HL-60/S4 (cell line): ENCODE measurements around the gene MPEG1.

Source experiments
- in situ Hi-C: fragments of 300-500 bp; cut with MboI; formaldehyde crosslinking; loops from 2 replicates; pipeline ENCODE4 v1.14.3; 2022; ENCODE audit warnings: low sequenced_read_pairs

Gene MPEG1

GRCh38 chr11:59191890-59192289, 20.8 kb downstream of the MPEG1 start:
- in situ Hi-C loops = no loop called here

GRCh38 chr11:59191095-59191494, 21.6 kb downstream of the MPEG1 start:
- in situ Hi-C loops = no loop called here

- in situ Hi-C loops = no loop called here
Measured at GRCh38 chr11:59189986-59190385, 22.7 kb downstream of the MPEG1 start.

GRCh38 chr11:59188954-59189353, 23.8 kb downstream of the MPEG1 start:
- in situ Hi-C loops = no loop called here

- in situ Hi-C loops = no loop called here
Measured at GRCh38 chr11:59187587-59187986, 25.1 kb downstream of the MPEG1 start.

- in situ Hi-C loops = no loop called here
Measured at GRCh38 chr11:59187035-59187434, 25.7 kb downstream of the MPEG1 start.

GRCh38 chr11:59186130-59186594, 26.6 kb downstream of the MPEG1 start:
- in situ Hi-C loops = no loop called here

GRCh38 chr11:59185386-59185945, 27.3 kb downstream of the MPEG1 start:
- in situ Hi-C loops = no loop called here

- in situ Hi-C loops = no loop called here
Measured at GRCh38 chr11:59184691-59185339, 27.9 kb downstream of the MPEG1 start.

GRCh38 chr11:59183771-59184170, 29.0 kb downstream of the MPEG1 start:
- in situ Hi-C loops = no loop called here

- in situ Hi-C loops = no loop called here
Measured at GRCh38 chr11:59182457-59183151, 30.1 kb downstream of the MPEG1 start.

GRCh38 chr11:59181746-59182456, 30.8 kb downstream of the MPEG1 start:
- in situ Hi-C loops = no loop called here

- in situ Hi-C loops = no loop called here
Measured at GRCh38 chr11:59180907-59181306, 31.8 kb downstream of the MPEG1 start.

GRCh38 chr11:59180168-59180776, 32.5 kb downstream of the MPEG1 start:
- in situ Hi-C loops = no loop called here

GRCh38 chr11:59179121-59179520, 33.6 kb downstream of the MPEG1 start:
- in situ Hi-C loops = no loop called here

- in situ Hi-C loops = no loop called here
Measured at GRCh38 chr11:59178402-59178801, 34.3 kb downstream of the MPEG1 start.

- in situ Hi-C loops = no loop called here
Measured at GRCh38 chr11:59176330-59176729, 36.4 kb downstream of the MPEG1 start.

GRCh38 chr11:59175091-59175501, 37.6 kb downstream of the MPEG1 start:
- in situ Hi-C loops = no loop called here

- in situ Hi-C loops = no loop called here
Measured at GRCh38 chr11:59174664-59175033, 38.1 kb downstream of the MPEG1 start.

GRCh38 chr11:59173964-59174663, 38.6 kb downstream of the MPEG1 start:
- in situ Hi-C loops = no loop called here
